Effector CD8-positive, alpha-beta T cell (primary cell): ENCODE data around the gene ARHGAP35.

Experiments used
- DNase-seq: peaks from one replicate; lab custom pipeline; 2025; lab: John Stamatoyannopoulos, UW

The ARHGAP35 gene

DNA sequence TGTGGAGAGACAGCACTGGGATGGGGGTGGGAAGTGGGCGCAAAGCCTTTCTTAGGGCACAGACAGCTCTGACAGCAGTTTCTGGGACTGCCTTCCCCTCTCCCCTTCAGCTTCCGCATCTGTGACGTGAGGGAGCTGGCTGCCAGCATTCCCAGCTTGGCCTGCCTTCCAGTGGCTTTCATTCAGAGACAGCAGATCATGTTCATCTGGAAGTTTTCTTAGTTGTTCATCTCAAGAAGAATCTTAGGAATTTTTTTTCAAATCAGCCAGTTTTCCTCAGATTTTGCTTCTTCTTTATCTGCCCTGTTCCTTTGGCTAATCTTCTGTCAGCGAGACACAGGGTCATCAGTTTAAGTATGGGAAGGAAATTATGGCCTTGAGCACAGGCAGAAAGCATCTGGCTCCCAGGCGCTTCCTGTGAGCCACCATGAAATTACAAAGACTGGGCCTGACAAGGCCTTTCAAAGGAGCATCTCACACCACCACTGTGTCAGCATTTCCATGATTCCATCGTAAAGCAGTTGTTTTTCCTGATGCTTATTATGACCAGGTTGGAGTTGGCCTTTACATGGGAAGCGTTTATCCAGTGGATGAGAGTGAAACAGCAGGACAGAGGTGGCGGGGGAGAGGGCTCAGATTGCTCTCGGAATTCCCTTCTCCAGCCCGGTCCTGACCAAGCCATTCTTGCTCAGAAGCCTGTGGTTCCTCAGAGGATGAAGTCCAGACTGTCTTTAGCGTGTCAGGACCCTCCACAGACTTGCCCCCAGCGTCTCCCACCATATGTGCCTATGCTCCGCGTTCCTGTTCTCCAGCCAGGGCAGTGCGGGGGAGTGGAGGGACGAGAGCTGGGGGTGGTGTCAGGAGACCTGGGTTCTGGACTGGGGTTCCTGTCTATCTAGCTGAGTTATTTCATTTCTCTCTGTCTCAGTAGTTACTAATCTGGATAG is 43.6 kb downstream of the ARHGAP35 start:
- no peak for DNase-seq

DNA sequence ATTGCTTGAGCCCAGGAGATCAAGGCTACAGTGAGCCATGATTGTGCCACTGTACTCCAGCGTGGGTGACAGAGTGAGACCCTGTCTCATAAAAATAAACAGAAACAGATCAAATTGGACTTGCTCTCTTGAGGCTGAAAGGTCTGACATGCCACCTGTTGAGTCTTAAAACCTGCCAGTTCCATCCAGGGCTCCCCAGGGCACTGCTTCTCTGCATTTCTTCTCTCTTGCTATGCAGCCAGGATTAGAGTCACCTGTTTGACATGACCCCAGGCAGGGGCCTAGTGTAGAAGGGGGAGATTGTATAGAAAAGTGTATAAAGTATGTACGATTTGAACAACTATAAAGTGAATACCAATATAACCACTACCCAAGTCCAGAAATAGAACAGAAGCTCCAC is 45.4 kb downstream of the ARHGAP35 start:
- DNase-seq = no peak

DNA sequence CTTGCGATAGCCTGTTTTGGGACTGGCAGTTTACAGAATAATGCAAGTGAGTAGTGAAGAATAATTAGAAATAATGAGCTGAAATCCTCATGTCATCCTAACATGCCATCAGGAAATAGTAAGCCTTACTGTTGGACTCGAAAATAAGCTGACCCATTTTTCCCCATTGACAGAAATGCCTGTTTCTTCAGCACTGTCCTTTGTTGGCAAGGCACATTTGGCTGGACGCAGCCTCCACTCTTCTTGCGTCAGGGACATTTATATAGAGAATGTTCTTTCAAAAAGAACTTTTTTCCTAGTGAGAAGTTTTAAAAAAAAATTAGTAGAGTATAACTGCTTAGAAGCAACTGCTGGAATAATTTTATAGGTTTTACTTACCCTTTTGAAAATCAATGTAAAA is 47.1 kb downstream of the ARHGAP35 start:
- DNase-seq = no peak

DNA sequence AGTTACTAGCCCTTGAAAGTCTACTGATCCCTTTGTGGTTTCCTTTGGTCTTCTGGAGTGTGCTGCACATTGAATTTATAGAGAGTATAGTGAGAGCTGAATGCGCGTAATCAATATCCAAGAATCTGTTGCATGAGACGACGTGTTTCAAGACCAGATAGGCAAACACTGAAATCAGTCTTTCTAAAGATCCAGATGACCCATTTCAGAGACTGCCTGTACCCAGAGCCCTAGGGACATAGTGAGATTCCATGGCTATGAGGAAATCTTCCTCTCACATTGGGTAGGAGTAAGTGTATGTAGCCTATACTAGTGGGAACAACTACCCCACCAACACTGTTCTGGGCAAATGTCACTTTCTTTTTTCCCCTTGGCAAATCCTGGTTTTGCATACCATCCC is 48.6 kb downstream of the ARHGAP35 start:
- no peak for DNase-seq
